Spleen (tissue), 11 donors: ENCODE results near the gene ONECUT2. TPM values are rescaled to one million over a fixed set of nuclear protein-coding genes. Genes with fewer than 3 reads are reported as not detected.

Source experiments
- DNase-seq: peaks from one replicate; pipeline ENCODE4 v3.0.0-alpha.2; 2020
- H3K27ac ChIP-seq, 8 donors: fragments of 200-600 bp; sonication (generic) in 7 of 8; 1 replicate in 4 of 8; 2 replicates in 4 of 8; pipeline versions ENCODE4 v1.5.0 to v1.8.0; 2016 to 2021; ENCODE audit warnings: inconsistent platforms in 4 of 8, mild to moderate bottlenecking in 4 of 8, moderate library complexity in 1 of 8
- H3K27me3 ChIP-seq, 7 donors: fragments of 200-600 bp; sonication (generic) in 6 of 7; replicated peaks in 1 of 7; 1 replicate in 4 of 7; 2 replicates in 3 of 7; pipeline versions ENCODE4 v1.5.0 to v1.8.0; 2016 to 2021; ENCODE audit warnings: inconsistent platforms in 3 of 7, mild to moderate bottlenecking in 1 of 7
- H3K36me3 ChIP-seq, 6 donors: fragments of 200-600 bp; sonication (generic) in 5 of 6; 1 replicate in 4 of 6; 2 replicates in 2 of 6; pipeline versions ENCODE4 v1.5.0 to v1.8.0; 2016 to 2021; ENCODE audit warnings: inconsistent platforms in 2 of 6
- H3K4me1 ChIP-seq, 6 donors: fragments of 200-600 bp; sonication (generic) in 5 of 6; 1 replicate in 3 of 6; 2 replicates in 3 of 6; pipeline versions ENCODE4 v1.5.0 to v1.8.0; 2016 to 2021; ENCODE audit warnings: inconsistent platforms in 3 of 6
- H3K4me3 ChIP-seq, 8 donors: fragments of 200-600 bp; sonication (generic) in 7 of 8; 1 replicate in 4 of 8; 2 replicates in 4 of 8; pipeline versions ENCODE4 v1.5.0 to v1.8.0; 2016 to 2021; ENCODE audit warnings: inconsistent platforms in 4 of 8, mild to moderate bottlenecking in 4 of 8, moderate library complexity in 2 of 8
- H3K9me3 ChIP-seq, 8 donors: fragments of 200-600 bp; sonication (generic) in 7 of 8; 1 replicate in 4 of 8; 2 replicates in 4 of 8; pipeline versions ENCODE4 v1.5.0 to v1.8.0; 2016 to 2021; ENCODE audit warnings: inconsistent platforms in 4 of 8
- POLR2A ChIP-seq, 3 donors: fragments of 450-650 bp; IDR thresholded peaks; one replicate each; pipeline ENCODE4 v1.5.1; 2017; ENCODE audit warnings: antibody characterized with exemption in 3 of 3, mild to moderate bottlenecking in 1 of 3
- POLR2AphosphoS5 ChIP-seq, 3 donors: sonication (generic); formaldehyde crosslinking; IDR thresholded peaks; one replicate each; pipeline ENCODE4 v1.5.1; 2017; ENCODE audit warnings: antibody characterized with exemption in 3 of 3
- WGBS, 5 donors: extraction: QIAGEN DNeasy Blood & Tissue Kit in 3 of 5; methylation state at CpG; one replicate each; pipeline versions ENCODE4 v1.1.5 to v1.1.7; 2013 to 2018; 5-methylcytosine and 5-hydroxymethylcytosine counted together
- intact Hi-C: fragments of 100-400 bp; cut with DNase I; formaldehyde crosslinking; loops from one replicate; pipeline ENCODE4 v1.15.0; 2023; ENCODE audit warnings: low total_unique reads
- polyA plus RNA-seq, 3 donors: library from polyadenylated mRNA; stranded (reverse); fragments of 200-250 nt; gene quantifications; one replicate each; pipeline ENCODE4 v1.2.1, GENCODE V29; 2013
- total RNA-seq, 7 donors: library from RNA; depleted of rRNA in 3 of 7; stranded (reverse); fragments of >200 nt in 3 of 7; fragmentation: NEBNext Ultra II Directional in 4 of 7; extraction: Animal tissue kit (Norgen Biotek cat#: 25700) in 4 of 7; gene quantifications; one replicate each; pipeline versions ENCODE4 v1.1.0 to v1.2.1, GENCODE V29; 2016 to 2021
- TF ChIP-seq, protein P1 (sequence below), 11 experiments: fragments of 200-600 bp in 7 of 11; fragments of 450-650 bp in 4 of 11; sonication (generic) in 4 of 11; IDR thresholded peaks in 8 of 11; conservative IDR thresholded peaks in 3 of 11; 1 replicate in 7 of 11; 2 replicates in 4 of 11; pipeline versions ENCODE4 v1.4.0 to v1.8.0; 2016 to 2021; ENCODE audit warnings: antibody characterized with exemption in 11 of 11, inconsistent platforms in 4 of 11, mild to moderate bottlenecking in 1 of 11
- donor health status: healthy with polysubstance abuse.
- donor health status: DM: no; HTN: no; CAD: no; lungs with moderate emphysema.
- donor health status: DM: no; HTN: no; CAD: no.
- donor health status: Bipolar disorder and iron deficiency.
- donor health status: healthy.
- donor health status: DM: no; HTN: no; CAD: no.
- donor health status: DM: yes; HTN: yes; CAD: no.

ONECUT2 gene
- total and polyA plus RNA-seq, 10 donors: under 0.01 to 0.03 (median 0.03) TPM; not detected in 7

DNA sequence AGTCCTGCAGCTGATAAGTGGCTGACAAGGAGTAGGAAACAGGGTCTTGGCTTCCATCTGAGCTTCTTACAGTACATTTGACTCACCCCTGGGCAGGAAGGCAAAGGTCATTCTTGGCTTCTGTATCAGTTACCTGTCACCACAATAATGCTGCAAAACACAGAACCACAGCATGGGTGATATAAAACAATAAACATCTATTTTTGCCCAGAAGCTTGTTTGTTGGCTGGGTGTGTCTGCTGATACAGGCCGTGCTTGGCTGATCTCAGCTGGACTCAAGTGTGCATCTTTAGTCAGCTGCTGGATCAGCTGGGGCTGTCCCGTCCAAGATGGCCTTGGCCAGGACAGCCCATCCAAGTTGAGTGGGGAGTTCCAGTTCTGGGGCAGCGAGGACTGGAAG, 34.7 kb downstream of the ONECUT2 start:
- Histone ChIP-seq H3K4me3 (no peak overlapping the region), H3K9me3 (no peaks in the 10 kb centered on the region), H3K4me1 (no peaks in the 10 kb centered on the region), H3K27ac (no peak overlapping the region), H3K27me3 (peaks cover 0 to 29% (median 0%) of the 10 kb centered on the region in 7 donors), H3K36me3 (no peaks in the 10 kb centered on the region)
- WGBS, 5 donors: 20 to 88% (median 40%) methylated on average over 3 of the region's 3 CpGs
- DNase-seq: no peak
- intact Hi-C loops: no loop called here
- no peak for TF ChIP-seq POLR2AphosphoS5 (IDR thresholded peaks at IDR 0.05)
- TF ChIP-seq, protein P1, sequence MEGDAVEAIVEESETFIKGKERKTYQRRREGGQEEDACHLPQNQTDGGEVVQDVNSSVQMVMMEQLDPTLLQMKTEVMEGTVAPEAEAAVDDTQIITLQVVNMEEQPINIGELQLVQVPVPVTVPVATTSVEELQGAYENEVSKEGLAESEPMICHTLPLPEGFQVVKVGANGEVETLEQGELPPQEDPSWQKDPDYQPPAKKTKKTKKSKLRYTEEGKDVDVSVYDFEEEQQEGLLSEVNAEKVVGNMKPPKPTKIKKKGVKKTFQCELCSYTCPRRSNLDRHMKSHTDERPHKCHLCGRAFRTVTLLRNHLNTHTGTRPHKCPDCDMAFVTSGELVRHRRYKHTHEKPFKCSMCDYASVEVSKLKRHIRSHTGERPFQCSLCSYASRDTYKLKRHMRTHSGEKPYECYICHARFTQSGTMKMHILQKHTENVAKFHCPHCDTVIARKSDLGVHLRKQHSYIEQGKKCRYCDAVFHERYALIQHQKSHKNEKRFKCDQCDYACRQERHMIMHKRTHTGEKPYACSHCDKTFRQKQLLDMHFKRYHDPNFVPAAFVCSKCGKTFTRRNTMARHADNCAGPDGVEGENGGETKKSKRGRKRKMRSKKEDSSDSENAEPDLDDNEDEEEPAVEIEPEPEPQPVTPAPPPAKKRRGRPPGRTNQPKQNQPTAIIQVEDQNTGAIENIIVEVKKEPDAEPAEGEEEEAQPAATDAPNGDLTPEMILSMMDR (IDR thresholded peaks at IDR 0.05 in 8 of 11, conservative IDR thresholded peaks at IDR 0.05 in 3 of 11): no peak
- no peak for TF ChIP-seq POLR2A (IDR thresholded peaks at IDR 0.05)

GRCh38 chr18:57475408-57475807, 40.2 kb downstream of the ONECUT2 start:
- Histone ChIP-seq H3K27ac (no peak overlapping the region), H3K27me3 (peaks cover 0 to 19% (median 0%) of the 10 kb centered on the region in 7 donors), H3K9me3 (no peaks in the 10 kb centered on the region), H3K4me3 (no peak overlapping the region), H3K4me1 (no peaks in the 10 kb centered on the region), H3K36me3 (no peaks in the 10 kb centered on the region)
- 73 to 89% (median 83%) methylated on average over 3 of the region's 3 CpGs for WGBS, 5 donors
- TF ChIP-seq, protein P1 (IDR thresholded peaks at IDR 0.05 in 8 of 11, conservative IDR thresholded peaks at IDR 0.05 in 3 of 11): no peak
- TF ChIP-seq POLR2AphosphoS5 (IDR thresholded peaks at IDR 0.05) (no peak), POLR2A (IDR thresholded peaks at IDR 0.05) (no peak)
- intact Hi-C loops: no loop called here
- no peak for DNase-seq

GRCh38 chr18:57475903-57476302, 40.7 kb downstream of the ONECUT2 start:
- no peak for DNase-seq
- 14 to 27% (median 21%) methylated on average over 4 of the region's 4 CpGs for WGBS, 5 donors
- Histone ChIP-seq H3K9me3 (no peaks in the 10 kb centered on the region), H3K27ac (no peak overlapping the region), H3K4me1 (no peaks in the 10 kb centered on the region), H3K27me3 (peaks cover 0 to 19% (median 0%) of the 10 kb centered on the region in 7 donors), H3K4me3 (no peak overlapping the region), H3K36me3 (no peaks in the 10 kb centered on the region)
- intact Hi-C loops: no loop called here
- TF ChIP-seq POLR2AphosphoS5 (IDR thresholded peaks at IDR 0.05) (no peak), POLR2A (IDR thresholded peaks at IDR 0.05) (no peak)
- TF ChIP-seq, protein P1 (IDR thresholded peaks at IDR 0.05 in 8 of 11, conservative IDR thresholded peaks at IDR 0.05 in 3 of 11): no peak

GRCh38 chr18:57480733-57481132, 45.6 kb downstream of the ONECUT2 start:
- no peak for TF ChIP-seq POLR2A (IDR thresholded peaks at IDR 0.05)
- TF ChIP-seq, protein P1 (IDR thresholded peaks at IDR 0.05 in 8 of 11, conservative IDR thresholded peaks at IDR 0.05 in 3 of 11): no peak
- no peak for TF ChIP-seq POLR2AphosphoS5 (IDR thresholded peaks at IDR 0.05)
- intact Hi-C loops: no loop called here
- no peaks in the 10 kb centered on the region for H3K36me3 ChIP-seq

More at GRCh38 chr18:57480733-57481132, 45.6 kb downstream of the ONECUT2 start:
- Histone ChIP-seq H3K4me3 (no peak overlapping the region), H3K27ac (no peak overlapping the region), H3K9me3 (no peaks in the 10 kb centered on the region), H3K4me1 (no peaks in the 10 kb centered on the region), H3K27me3 (peaks cover 0 to 9% (median 0%) of the 10 kb centered on the region in 7 donors)
- no peak for DNase-seq
